GM23338 (cell line): ENCODE results near the gene GALNT5.

Experiments used
- CTCF ChIP-seq, 2 experiments: fragments of 200-600 bp in 1 of 2; sonication (generic) in 1 of 2; conservative IDR thresholded peaks; 2 replicates each; pipeline versions ENCODE4 v1.5.1 to v1.6.1; 2016 to 2017; ENCODE audit warnings: antibody characterized with exemption in 2 of 2, low read depth in 2 of 2, mild to moderate bottlenecking in 2 of 2, moderate library complexity in 1 of 2
- REST ChIP-seq: IDR thresholded peaks from one replicate; pipeline ENCODE4 v1.6.1; 2018; ENCODE audit warnings: antibody characterized with exemption; ENCODE audit not compliant: unreplicated experiment

GRCh38 chr2:157259960-157260359, 2.5 kb downstream of the GALNT5 start:
- TF ChIP-seq CTCF (conservative IDR thresholded peaks at IDR 0.05; ENCODE audit: low read depth in 2 of 2) (no peak), REST (no peak)
